ENCODE results near the gene PPP2CA.
"Not testable (repeated sequence)": the region's sequence is repeated elsewhere in the genome, so short reads cannot be mapped to it uniquely, and the experiment has no call there.

Gene PPP2CA

DNA sequence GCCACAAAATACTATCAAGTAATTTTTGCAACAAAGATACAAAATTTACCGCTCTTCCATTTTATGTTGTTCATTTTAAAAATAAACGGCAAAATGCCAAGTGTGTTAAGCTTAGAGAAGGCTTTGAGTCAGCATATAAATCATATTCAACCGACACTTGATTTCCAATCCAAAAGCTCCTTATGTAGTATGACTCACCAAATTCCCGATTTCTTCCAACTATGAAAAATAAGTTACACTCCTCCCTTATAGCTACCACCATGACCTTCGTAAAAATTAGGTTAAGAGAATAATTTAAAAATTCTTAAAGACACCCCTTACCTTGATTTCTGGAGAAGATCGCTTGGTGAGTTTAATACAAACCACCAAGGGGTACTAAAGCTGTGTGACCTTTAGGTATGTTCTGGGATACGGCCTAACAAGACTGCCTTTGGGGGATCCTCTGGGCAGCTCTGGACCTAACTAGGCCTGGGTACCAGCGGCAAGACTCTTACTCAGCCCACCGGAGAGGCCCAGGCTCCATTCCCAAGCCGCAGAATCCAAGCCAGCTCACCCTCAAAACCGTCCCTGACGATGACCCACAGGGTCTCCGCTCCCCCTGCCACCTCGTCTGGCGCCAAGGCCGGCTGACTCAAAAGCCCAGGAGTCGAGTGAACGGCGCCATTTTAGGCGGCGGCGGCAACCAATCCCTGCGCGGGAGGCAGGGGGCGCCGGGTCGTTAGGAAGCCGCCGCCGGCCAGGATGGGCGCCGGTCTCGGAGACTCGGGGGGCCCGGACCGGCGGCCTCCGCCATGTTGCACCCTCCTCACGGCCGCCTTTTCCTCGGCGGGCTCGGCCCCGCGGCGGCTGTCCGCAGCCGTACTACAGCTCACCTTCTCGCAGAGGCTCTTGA, 739 bp downstream of the PPP2CA start:
- H3K27me3 Mint-ChIP-seq = no peaks in the 10 kb centered on the region
- peak overlapping the region; percentile 90 for H3K4me3 Mint-ChIP-seq
- no peaks in the 10 kb centered on the region for H3K9me3 Mint-ChIP-seq
- peaks cover 47% of the 10 kb centered on the region for H3K36me3 Mint-ChIP-seq (ENCODE audit: low read depth)
- H3K4me1 Mint-ChIP-seq (ENCODE audit: low read depth) = peaks cover 58% of the 10 kb centered on the region
- H3K27ac Mint-ChIP-seq = peak overlapping the region; percentile 96

DNA sequence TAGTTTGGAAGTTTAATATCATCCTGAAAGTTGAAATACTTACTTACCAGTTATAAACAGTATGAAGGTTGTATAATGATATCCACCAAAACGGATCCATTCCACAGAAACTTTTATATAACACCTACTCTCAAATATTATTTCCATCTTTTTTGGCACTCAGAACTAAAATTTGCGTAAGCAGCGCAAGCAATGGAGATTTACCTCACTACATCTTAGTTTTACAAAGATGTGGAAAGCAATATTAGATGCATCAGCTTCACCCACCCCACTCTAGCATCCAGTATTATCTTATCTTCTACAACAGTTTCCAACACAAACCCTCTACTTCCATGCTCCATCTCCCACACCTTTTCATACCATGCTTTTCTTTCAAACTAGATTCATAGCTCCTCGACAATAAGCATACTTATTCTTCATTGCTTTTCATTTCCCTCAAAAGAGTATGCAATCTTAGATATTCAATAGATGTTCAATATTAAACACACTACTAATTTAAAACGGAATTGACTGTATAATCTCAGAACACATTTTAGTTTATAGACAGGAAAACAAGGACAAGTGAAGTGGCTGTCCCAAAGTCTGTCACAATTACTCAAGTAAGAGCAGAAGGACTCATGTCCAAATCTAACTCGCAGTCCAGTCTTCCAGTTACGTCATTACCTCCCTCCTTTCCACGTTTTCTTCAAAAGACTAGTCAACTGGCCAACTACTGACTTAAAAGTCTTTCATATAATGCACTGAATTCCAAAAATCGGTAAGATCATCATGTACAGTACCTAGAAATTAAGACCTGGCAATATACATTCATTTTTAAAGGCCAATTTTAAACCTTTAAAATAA, 2.2 kb downstream of the PPP2CA start:
- Mint-ChIP-seq H3K4me1 (ENCODE audit: low read depth) (peaks cover 72% of the 10 kb centered on the region), H3K27ac (peak overlapping the region; percentile 37), H3K36me3 (ENCODE audit: low read depth) (peaks cover 61% of the 10 kb centered on the region), H3K27me3 (no peaks in the 10 kb centered on the region), H3K4me3 (peak overlapping the region; percentile 90), H3K9me3 (no peaks in the 10 kb centered on the region)

DNA sequence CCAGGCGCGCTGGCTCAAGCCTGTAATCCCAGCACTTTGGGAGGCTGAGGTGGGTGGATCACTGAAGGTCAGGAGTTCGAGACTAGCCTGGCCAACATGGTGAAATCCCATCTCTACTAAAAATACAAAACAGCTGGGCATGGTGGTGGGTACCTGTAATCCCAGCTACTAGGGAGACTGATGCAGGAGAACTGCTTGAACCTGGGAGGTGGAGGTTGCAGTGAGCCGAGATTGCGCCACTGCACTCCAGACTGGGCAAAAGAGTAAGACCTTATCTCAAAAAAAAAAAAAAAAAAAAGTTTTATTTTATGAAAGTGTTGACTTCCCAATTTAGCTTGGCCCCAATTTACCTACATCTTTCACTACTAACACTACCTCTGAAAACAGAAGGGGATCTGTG, 4.2 kb downstream of the PPP2CA start:
- Mint-ChIP-seq H3K4me1 (ENCODE audit: low read depth) (peaks cover 79% of the 10 kb centered on the region), H3K4me3 (peak overlapping the region; percentile 90), H3K27ac (peak overlapping the region; percentile 67), H3K36me3 (ENCODE audit: low read depth) (peaks cover 76% of the 10 kb centered on the region)
- H3K9me3 Mint-ChIP-seq, H3K27me3 Mint-ChIP-seq: not testable (repeated sequence)

DNA sequence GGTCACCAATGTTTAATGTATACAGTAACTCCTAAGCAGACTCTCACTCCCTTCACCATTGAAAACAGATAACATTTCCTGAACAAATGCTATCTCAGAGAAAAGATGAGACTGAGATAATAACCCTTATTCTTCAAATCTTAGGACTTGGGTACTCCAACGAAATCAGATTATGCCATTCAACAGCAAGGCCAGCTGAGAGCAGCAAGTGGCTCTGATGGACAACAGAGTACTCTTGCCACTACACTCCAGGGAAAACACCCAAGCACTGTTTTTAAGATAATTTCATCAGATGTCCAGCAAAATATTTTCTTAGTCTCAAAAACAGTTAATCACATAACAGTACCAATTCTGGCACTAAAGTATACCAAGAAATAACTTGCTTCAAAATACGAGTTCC, 10.1 kb downstream of the PPP2CA start:
- Mint-ChIP-seq H3K9me3 (no peaks in the 10 kb centered on the region), H3K27ac (no peak overlapping the region), H3K36me3 (ENCODE audit: low read depth) (peaks cover 50% of the 10 kb centered on the region), H3K27me3 (no peaks in the 10 kb centered on the region), H3K4me1 (ENCODE audit: low read depth) (peaks cover 76% of the 10 kb centered on the region), H3K4me3 (no peak overlapping the region)

DNA sequence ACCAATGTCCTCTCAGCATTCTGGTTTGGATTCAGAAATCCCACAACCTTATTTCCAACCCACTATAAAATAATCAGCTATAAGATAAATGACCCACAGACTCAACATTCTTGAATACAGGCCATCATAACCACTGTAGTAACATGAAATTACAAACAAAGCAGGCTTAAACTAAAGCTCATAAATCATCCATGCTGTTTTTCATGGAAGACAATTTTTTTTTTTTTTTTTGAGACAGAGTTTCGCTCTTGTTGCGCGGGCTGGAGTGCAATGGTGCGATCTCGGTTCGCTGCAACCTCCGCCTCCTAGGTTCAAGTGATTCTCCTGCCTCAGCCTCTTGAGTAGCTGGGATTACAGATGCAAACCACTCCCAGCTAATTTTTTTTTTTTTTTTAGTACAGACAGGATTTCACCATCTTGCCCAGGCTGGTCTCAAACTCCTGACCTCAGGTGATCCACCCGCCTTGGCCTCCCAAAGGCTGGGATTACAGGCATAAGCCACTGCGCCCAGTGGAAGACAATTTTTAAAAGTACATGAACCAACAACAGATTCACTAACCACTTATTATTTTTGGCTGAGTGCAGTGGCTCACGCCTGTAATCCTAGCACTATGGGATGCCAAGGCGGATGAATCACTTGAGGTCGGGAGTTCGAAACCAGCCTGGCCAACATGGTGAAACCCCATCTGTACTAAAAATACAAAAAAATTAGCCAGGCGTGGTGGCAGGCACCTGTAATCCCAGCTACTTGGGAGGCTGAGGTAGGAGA, 14.4 kb downstream of the PPP2CA start:
- peaks cover 22% of the 10 kb centered on the region for H3K36me3 Mint-ChIP-seq (ENCODE audit: low read depth)
- not testable (repeated sequence) for H3K27me3 Mint-ChIP-seq, H3K27ac Mint-ChIP-seq, H3K4me3 Mint-ChIP-seq, H3K9me3 Mint-ChIP-seq
- H3K4me1 Mint-ChIP-seq (ENCODE audit: low read depth) = peaks cover 63% of the 10 kb centered on the region

DNA sequence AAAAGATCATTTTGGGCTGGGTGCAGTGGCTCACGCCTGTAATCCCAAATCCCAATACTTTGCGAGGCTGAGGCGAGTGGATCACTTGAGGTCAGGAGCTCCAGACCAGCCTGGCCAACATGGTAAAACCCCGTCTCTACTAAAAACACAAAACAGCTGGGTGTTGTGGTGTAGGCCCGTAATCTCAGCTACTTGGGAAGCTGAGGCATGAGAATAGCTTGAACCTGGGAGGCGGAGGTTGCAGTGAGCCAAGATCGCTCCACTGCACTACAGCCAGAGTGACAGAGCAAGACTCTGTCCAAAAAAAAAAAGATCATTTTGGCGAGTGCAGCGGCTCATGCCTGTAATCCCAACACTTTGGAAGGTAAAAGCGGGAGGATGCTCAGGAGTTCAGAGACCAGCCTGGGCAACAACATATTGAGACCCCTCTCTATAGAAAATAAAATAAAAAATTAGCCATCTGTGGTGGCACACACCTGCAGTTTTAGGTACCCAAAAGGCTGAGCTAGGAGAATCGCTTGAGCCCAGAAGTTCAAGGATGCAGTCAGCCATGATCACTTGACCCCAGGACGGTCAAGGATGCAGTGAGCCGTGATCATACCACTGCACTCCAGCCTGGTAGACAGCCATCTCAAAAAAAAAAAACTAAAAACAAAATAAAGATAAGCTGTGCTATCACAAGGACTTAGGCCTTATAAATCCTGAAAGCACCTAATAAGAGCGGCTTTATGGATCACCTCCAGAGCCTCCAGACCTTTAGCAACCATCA, 16.2 kb downstream of the PPP2CA start:
- H3K27ac Mint-ChIP-seq = no peak overlapping the region
- no peak overlapping the region for H3K4me3 Mint-ChIP-seq
- H3K4me1 Mint-ChIP-seq (ENCODE audit: low read depth) = peaks cover 53% of the 10 kb centered on the region
- H3K27me3 Mint-ChIP-seq = no peaks in the 10 kb centered on the region
- H3K9me3 Mint-ChIP-seq = no peaks in the 10 kb centered on the region
- peaks cover 40% of the 10 kb centered on the region for H3K36me3 Mint-ChIP-seq (ENCODE audit: low read depth)

DNA sequence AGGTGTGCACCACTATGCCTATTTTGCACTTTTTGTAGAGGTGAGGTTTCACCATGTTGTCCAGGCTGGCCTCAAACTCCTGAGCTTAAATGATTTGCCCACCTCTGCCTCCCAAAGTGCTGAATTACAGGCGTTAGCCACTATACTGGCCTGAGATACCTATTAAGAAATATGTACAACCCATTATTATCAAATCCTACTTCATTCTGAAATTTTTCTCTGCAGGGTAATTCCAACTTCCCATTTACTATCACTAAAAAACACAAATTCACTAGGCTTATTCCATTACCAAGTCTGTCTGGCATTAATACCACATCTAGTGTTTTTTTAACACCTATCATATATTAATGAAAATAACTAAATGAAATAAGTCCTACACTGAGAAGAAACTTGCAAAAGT, 18.2 kb downstream of the PPP2CA start:
- no peak overlapping the region for H3K27ac Mint-ChIP-seq
- no peaks in the 10 kb centered on the region for H3K9me3 Mint-ChIP-seq
- peaks cover 55% of the 10 kb centered on the region for H3K36me3 Mint-ChIP-seq (ENCODE audit: low read depth)
- H3K27me3 Mint-ChIP-seq = no peaks in the 10 kb centered on the region
- H3K4me1 Mint-ChIP-seq (ENCODE audit: low read depth) = peaks cover 42% of the 10 kb centered on the region
- H3K4me3 Mint-ChIP-seq = no peak overlapping the region

DNA sequence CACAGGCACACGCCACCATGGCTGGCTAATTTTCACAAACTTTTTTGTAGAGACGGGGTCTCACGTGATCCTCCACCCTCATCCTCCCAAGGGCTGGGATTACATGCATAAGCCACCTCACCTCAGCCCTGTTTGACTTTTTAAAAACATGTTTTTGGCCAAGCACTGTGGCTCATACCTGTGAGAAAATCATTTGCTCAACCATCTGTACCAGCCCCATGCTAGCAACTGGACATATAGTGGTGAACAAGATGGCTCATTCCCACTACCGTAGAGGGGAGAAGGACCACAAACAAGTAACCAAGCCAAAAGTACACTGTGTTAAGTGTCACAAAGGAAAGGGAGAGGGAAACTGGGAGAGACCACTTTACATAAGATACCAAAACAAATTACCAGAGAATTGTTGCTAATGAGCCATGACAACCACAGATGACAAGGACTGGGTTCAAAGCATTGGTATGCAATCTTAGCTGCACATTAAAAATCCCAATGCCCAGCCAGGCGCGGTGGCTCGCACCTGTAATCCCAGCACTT, 19.2 kb downstream of the PPP2CA start:
- peaks cover 34% of the 10 kb centered on the region for H3K4me1 Mint-ChIP-seq (ENCODE audit: low read depth)
- no peaks in the 10 kb centered on the region for H3K27me3 Mint-ChIP-seq
- peaks cover 60% of the 10 kb centered on the region for H3K36me3 Mint-ChIP-seq (ENCODE audit: low read depth)
- no peak overlapping the region for H3K4me3 Mint-ChIP-seq
- no peaks in the 10 kb centered on the region for H3K9me3 Mint-ChIP-seq
- H3K27ac Mint-ChIP-seq = no peak overlapping the region

DNA sequence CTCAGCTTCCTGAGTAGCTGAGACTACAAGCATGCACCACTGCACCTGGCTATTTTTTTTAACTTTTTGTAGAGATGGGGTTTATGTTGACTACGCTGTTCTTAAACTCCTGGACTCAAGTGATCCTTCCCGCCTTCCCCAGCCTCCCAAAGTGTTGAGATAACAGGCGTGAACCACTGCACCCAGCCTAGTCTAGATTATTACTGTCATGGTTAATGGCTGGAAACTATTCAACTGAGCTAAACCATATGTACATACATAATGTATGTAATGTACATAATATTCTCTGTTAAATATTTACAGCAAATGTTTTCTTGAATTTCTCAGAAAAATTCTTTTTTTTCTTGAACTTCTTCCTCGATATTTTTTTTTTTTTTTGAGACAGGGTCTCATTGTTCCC, 21.3 kb downstream of the PPP2CA start:
- Mint-ChIP-seq H3K4me1 (ENCODE audit: low read depth) (peaks cover 21% of the 10 kb centered on the region), H3K4me3 (no peak overlapping the region), H3K36me3 (ENCODE audit: low read depth) (peaks cover 77% of the 10 kb centered on the region), H3K9me3 (no peaks in the 10 kb centered on the region), H3K27me3 (no peaks in the 10 kb centered on the region), H3K27ac (no peak overlapping the region)

DNA sequence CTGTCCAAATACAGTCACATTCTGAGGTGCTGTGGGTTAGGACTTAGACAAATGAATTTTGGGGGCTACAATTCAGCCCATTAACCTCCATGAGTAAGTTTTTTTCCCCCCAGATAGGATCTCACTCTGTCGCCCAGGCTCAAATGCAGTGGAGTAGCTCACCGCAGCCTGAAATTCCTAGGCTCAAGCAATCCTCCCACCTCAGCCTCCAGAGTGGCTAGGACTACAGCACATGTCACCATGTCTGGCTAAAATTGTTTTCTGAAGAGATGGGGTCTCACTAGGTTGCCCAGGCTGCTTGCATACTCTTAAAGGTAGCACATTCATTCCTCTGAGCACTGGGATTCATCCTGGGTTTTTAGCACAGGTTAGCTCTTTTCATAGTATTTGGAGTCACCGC, 22.2 kb downstream of the PPP2CA start:
- no peaks in the 10 kb centered on the region for H3K27me3 Mint-ChIP-seq
- H3K9me3 Mint-ChIP-seq = no peaks in the 10 kb centered on the region
- peaks cover 11% of the 10 kb centered on the region for H3K4me1 Mint-ChIP-seq (ENCODE audit: low read depth)
- H3K27ac Mint-ChIP-seq = no peak overlapping the region
- no peak overlapping the region for H3K4me3 Mint-ChIP-seq
- peaks cover 81% of the 10 kb centered on the region for H3K36me3 Mint-ChIP-seq (ENCODE audit: low read depth)

DNA sequence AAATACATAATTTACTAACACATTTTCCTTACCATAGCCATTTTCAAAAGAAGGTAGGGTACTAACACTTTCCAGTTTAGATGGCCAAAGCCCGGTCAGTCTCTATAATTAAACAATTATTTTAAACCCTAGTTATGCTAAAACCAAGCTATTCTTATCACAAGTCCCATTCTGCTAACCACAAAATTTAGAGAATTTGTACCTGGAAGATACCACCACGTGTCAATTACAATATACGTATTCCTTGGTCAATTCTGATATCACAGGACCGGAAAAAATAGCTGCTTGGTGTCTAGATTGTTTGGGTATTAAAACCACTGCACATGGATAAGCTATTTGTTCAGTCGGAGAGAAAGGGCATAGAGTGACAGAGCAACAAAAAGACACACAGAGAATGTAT, 30.2 kb downstream of the PPP2CA start:
- Mint-ChIP-seq H3K36me3 (ENCODE audit: low read depth) (peaks cover 62% of the 10 kb centered on the region), H3K4me3 (no peak overlapping the region), H3K9me3 (no peaks in the 10 kb centered on the region), H3K27me3 (no peaks in the 10 kb centered on the region), H3K4me1 (ENCODE audit: low read depth) (no peaks in the 10 kb centered on the region), H3K27ac (peak overlapping the region; percentile 40)

DNA sequence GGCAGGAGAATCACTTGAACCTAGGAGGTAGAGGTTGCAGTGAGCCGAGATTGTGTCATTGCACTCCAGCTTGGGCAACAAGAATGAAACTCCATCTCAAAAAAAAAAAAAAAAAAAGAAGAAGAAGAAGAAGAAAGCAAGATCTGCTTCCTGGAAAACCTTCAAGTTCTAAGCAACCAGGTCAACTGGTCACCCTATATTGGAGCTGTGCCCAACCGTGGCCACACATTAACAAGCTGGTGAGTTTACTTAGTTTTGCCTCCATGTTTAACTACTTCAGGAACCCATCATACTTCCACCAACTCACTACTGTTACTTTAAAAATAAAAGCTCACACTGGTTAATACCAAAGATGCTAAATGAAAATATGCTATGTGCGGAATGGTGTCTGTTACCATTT, 36.8 kb downstream of the PPP2CA start:
- Mint-ChIP-seq H3K27ac (no peak overlapping the region), H3K4me1 (ENCODE audit: low read depth) (no peaks in the 10 kb centered on the region), H3K27me3 (no peaks in the 10 kb centered on the region), H3K4me3 (no peak overlapping the region), H3K36me3 (ENCODE audit: low read depth) (peaks cover 6% of the 10 kb centered on the region), H3K9me3 (no peaks in the 10 kb centered on the region)

DNA sequence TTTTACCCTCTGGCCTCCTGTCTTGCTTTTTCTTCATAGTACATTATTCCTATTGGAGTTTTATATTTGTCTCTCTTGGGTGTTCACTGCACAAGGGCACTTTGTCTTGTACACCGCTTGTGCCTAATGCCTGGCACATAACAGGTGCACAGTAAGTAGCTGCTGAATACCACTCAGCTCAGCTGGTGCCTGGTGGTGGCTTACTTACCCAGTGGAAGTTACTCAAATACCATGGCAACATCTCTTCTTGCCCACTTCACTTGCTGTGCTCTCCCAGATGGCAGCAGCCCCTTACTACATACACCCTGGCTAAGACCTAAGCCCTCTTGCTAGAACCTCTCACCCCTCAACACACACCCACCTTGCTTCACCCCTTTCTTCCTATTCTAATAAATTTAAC, 37.8 kb downstream of the PPP2CA start:
- Mint-ChIP-seq H3K9me3 (no peaks in the 10 kb centered on the region), H3K4me1 (ENCODE audit: low read depth) (no peaks in the 10 kb centered on the region), H3K4me3 (no peak overlapping the region), H3K27ac (no peak overlapping the region), H3K36me3 (ENCODE audit: low read depth) (no peaks in the 10 kb centered on the region), H3K27me3 (no peaks in the 10 kb centered on the region)
